CD4-positive, alpha-beta T cell (primary cell): Measurements from ENCODE around the gene PRAMEF1. TPM values are rescaled to one million over a fixed set of nuclear protein-coding genes. Genes with fewer than 3 reads are reported as not detected.

Experiments used
- ATAC-seq: fragments of 200-7000 bp; cut with Tn5 transposase; one replicate; pipeline ENCODE4 v1.10.0; 2022; ENCODE audit warnings: mild to moderate bottlenecking; ENCODE audit not compliant: poor library complexity
- CTCF ChIA-PET: fragments of 350-600 bp; sonication (Branson Sonifier 250); formaldehyde crosslinking; loops from one replicate; lab custom pipeline; 2021; ENCODE audit warnings: antibody characterized with exemption, inconsistent platforms; lab: Charles Lee
- POLR2A ChIA-PET: fragments of 350-600 bp; sonication (Branson Sonifier 250); formaldehyde crosslinking; loops from one replicate; lab custom pipeline; 2021; ENCODE audit warnings: antibody characterized with exemption, inconsistent platforms; lab: Charles Lee
- DNase-seq, 14 experiments: peaks; one replicate each; pipeline ENCODE4 v3.0.0-alpha.2; 2013 to 2020; ENCODE audit warnings: mixed read lengths in 2 of 14
- H3K27ac ChIP-seq, 2 donors: one replicate each; pipeline versions ENCODE4 v1.5.1 to v1.7.0; 2013; ENCODE audit warnings: low read length in 2 of 2, low read depth in 1 of 2, mild to moderate bottlenecking in 1 of 2
- H3K27me3 ChIP-seq, 2 experiments: 1 replicate in 1 of 2; 2 replicates in 1 of 2; pipeline versions ENCODE4 v1.6.1 to v1.7.0; 2013; ENCODE audit warnings: low read length in 2 of 2, control low read depth in 1 of 2, mild to moderate bottlenecking in 1 of 2, moderate library complexity in 1 of 2; ENCODE audit not compliant: insufficient read depth in 2 of 2, control insufficient read depth in 1 of 2
- H3K36me3 ChIP-seq: one replicate; pipeline ENCODE4 v1.6.1; 2013; ENCODE audit warnings: low read length, control low read depth; ENCODE audit not compliant: insufficient read depth
- H3K4me1 ChIP-seq: one replicate; pipeline ENCODE4 v1.6.1; 2013; ENCODE audit warnings: low read length, control low read depth; ENCODE audit not compliant: insufficient read depth
- H3K4me3 ChIP-seq: one replicate; pipeline ENCODE4 v1.5.1; 2013; ENCODE audit warnings: mild to moderate bottlenecking, low read length, moderate library complexity
- H3K9me3 ChIP-seq, 2 experiments: 1 replicate in 1 of 2; 2 replicates in 1 of 2; pipeline versions ENCODE4 v1.6.1 to v1.7.0; 2013; ENCODE audit warnings: low read length in 2 of 2, mild to moderate bottlenecking in 2 of 2, control low read depth in 1 of 2, moderate library complexity in 1 of 2; ENCODE audit not compliant: control insufficient read depth in 1 of 2, insufficient read depth in 1 of 2
- H3K27ac Mint-ChIP-seq: one replicate; pipeline ENCODE4 v1.8.0; 2020; ENCODE audit warnings: mixed read lengths
- H3K27me3 Mint-ChIP-seq: one replicate; pipeline ENCODE4 v1.8.0; 2021; ENCODE audit warnings: mixed read lengths
- H3K36me3 Mint-ChIP-seq: one replicate; pipeline ENCODE4 v1.8.0; 2021; ENCODE audit warnings: low read depth, mixed read lengths
- H3K4me1 Mint-ChIP-seq: one replicate; pipeline ENCODE4 v1.8.0; 2021; ENCODE audit warnings: low read depth, mixed read lengths
- H3K4me3 Mint-ChIP-seq: one replicate; pipeline ENCODE4 v1.8.0; 2020; ENCODE audit warnings: mild to moderate bottlenecking, mixed read lengths
- H3K9me3 Mint-ChIP-seq: one replicate; pipeline ENCODE4 v1.8.0; 2020; ENCODE audit warnings: mixed read lengths
- CTCF ChIP-seq: fragments of 200-600 bp; IDR thresholded peaks from one replicate; pipeline ENCODE4 v1.8.0; 2022; ENCODE audit warnings: antibody characterized with exemption, mild to moderate bottlenecking
- intact Hi-C, 2 experiments: fragments of 100-400 bp; cut with DNase I in 1 of 2; cut with micrococcal nuclease in 1 of 2; formaldehyde crosslinking; loops; one replicate each; pipeline versions ENCODE4 v1.15.1 to v1.9.0; 2023 to 2025; cut with DNase I, micrococcal nuclease
- total RNA-seq, 174 experiments: library from RNA in 2 of 174; stranded (reverse) in 2 of 174; gene quantifications; one replicate each; pipeline ENCODE4 v1.2.3 and lab custom pipeline; 2021 to 2026

PRAMEF1 gene
- total RNA-seq, 2 experiments from 2014 or later: not detected

GRCh38 chr1:12745992-12746323 lies 45.2 kb upstream of the PRAMEF1 start, which contains the start of gene CFAP107:
CFAP107 (plus strand) TSS chr1:12746200; CDS start chr1:12746431, 231 bp downstream.
- TF ChIP-seq CTCF: no peak
- ATAC-seq (no peak), DNase-seq (no peak)
- peaks cover 25 to 40% of the 10 kb centered on the region in 2 experiments for H3K27me3 ChIP-seq
- peaks cover 11 to 35% of the 10 kb centered on the region in 2 experiments for H3K9me3 ChIP-seq
- no peak within 1 kb of the TSS for H3K27ac ChIP-seq
- peaks cover 80% of the 10 kb centered on the region for H3K27me3 Mint-ChIP-seq
- H3K4me1 Mint-ChIP-seq: no peaks in the 10 kb centered on the region
- no peak within 1 kb of the TSS for H3K4me3 ChIP-seq
- peaks cover 17% of the 10 kb centered on the region for H3K9me3 Mint-ChIP-seq
- H3K4me3 Mint-ChIP-seq: no peak within 1 kb of the TSS
- no peaks in the 10 kb centered on the region for H3K36me3 Mint-ChIP-seq
- intact Hi-C loops: no loop called here
- ChIA-PET CTCF (no interaction called here), POLR2A (no interaction called here)
- no peaks in the 10 kb centered on the region for H3K36me3 ChIP-seq
- no peaks in the 10 kb centered on the region for H3K4me1 ChIP-seq
- H3K27ac Mint-ChIP-seq: no peak within 1 kb of the TSS

DNA sequence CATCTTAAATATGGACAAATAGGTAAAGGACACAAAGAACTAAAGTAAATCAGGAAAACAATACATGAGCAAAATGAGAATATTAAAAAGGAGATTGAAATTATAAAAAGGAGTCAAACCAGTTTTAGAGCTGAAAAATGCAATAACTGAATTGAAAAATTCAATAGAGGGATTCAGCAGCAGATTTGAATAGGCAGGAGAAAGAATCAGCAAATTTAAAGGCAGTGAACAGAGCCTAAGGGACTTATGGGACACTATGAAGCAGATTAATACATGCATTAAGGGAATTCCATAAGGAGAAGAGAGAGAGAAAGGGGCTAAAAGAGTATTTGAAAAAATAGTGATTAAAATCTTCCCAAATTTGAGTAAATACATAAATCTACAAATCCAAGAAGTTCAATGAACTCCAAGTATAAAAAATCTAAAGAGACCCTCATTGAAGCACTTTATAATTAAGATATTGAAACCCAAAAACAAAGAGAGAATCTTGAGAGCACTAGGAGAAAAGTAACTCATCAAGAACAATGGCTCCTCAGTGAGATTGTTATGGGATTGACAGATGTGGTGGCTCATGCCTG lies 42.3 kb upstream of the PRAMEF1 start:
- H3K9me3 Mint-ChIP-seq: peaks cover 17% of the 10 kb centered on the region
- CTCF ChIA-PET: no interaction called here

GRCh38 chr1:12754738-12755137 lies 36.5 kb upstream of the PRAMEF1 start:
- Histone ChIP-seq H3K36me3 (no peaks in the 10 kb centered on the region), H3K27ac (no peak overlapping the region), H3K4me3 (no peak overlapping the region), H3K9me3 (peaks cover 0 to 9% of the 10 kb centered on the region in 2 experiments), H3K27me3 (peaks cover 0 to 17% of the 10 kb centered on the region in 2 experiments), H3K4me1 (no peaks in the 10 kb centered on the region)
- intact Hi-C loops: no loop called here
- peaks cover 6% of the 10 kb centered on the region for H3K9me3 Mint-ChIP-seq
- TF ChIP-seq CTCF: no peak
- no peak for DNase-seq
- CTCF ChIA-PET: interaction anchor here (1.3 kb wide), 1 partner anchor 13 kb away, joined by 3 read pairs; no protein-coding TSS in a partner anchor
- POLR2A ChIA-PET: no interaction called here
- ATAC-seq: no peak
- no peaks in the 10 kb centered on the region for H3K36me3 Mint-ChIP-seq
- H3K4me3 Mint-ChIP-seq: no peak overlapping the region
- H3K27me3 Mint-ChIP-seq: peaks cover 42% of the 10 kb centered on the region
- no peak overlapping the region for H3K27ac Mint-ChIP-seq
- no peaks in the 10 kb centered on the region for H3K4me1 Mint-ChIP-seq

More for the DNA sequence above, 42.3 kb upstream of the PRAMEF1 start:
- peaks cover 67% of the 10 kb centered on the region for H3K27me3 Mint-ChIP-seq
- Histone ChIP-seq H3K9me3 (peaks cover 11 to 35% of the 10 kb centered on the region in 2 experiments), H3K4me3 (no peak overlapping the region), H3K4me1 (no peaks in the 10 kb centered on the region), H3K36me3 (no peaks in the 10 kb centered on the region), H3K27me3 (peaks cover 14 to 27% of the 10 kb centered on the region in 2 experiments), H3K27ac (no peak overlapping the region)
- H3K27ac Mint-ChIP-seq: no peak overlapping the region
- POLR2A ChIA-PET: no interaction called here
- ATAC-seq (no peak), DNase-seq (no peak)
- H3K36me3 Mint-ChIP-seq: no peaks in the 10 kb centered on the region
- no peak overlapping the region for H3K4me3 Mint-ChIP-seq
- no peaks in the 10 kb centered on the region for H3K4me1 Mint-ChIP-seq
- no peak for TF ChIP-seq CTCF
- intact Hi-C loops: no loop called here
